B cell (primary cell): ENCODE data around the gene USH2A. TPM values are rescaled to one million over a fixed set of nuclear protein-coding genes. Genes with fewer than 3 reads are reported as not detected.

Experiments
- ATAC-seq: fragments of 200-7000 bp; cut with Tn5 transposase; one replicate; pipeline ENCODE4 v1.10.0; 2021; ENCODE audit warnings: low read depth, mild to moderate bottlenecking, moderate number of reproducible peaks, moderate library complexity
- CTCF ChIA-PET: fragments of 350-600 bp; sonication (Branson Sonifier 250); formaldehyde crosslinking; loops from one replicate; lab custom pipeline; 2021; ENCODE audit warnings: antibody characterized with exemption, inconsistent platforms; lab: Charles Lee
- POLR2A ChIA-PET: fragments of 350-600 bp; sonication (Branson Sonifier 250); formaldehyde crosslinking; loops from one replicate; lab custom pipeline; 2021; ENCODE audit warnings: antibody characterized with exemption; lab: Charles Lee
- DNase-seq: peaks from one replicate; pipeline ENCODE4 v3.0.0; 2013
- H2AFZ ChIP-seq: 2 replicates; pipeline ENCODE4 v1.6.1; 2012; ENCODE audit warnings: mild to moderate bottlenecking, low read depth, low read length; ENCODE audit not compliant: insufficient read depth, poor library complexity, severe bottlenecking
- H3K27ac ChIP-seq, 2 donors: 1 replicate in 1 of 2; 2 replicates in 1 of 2; pipeline ENCODE4 v1.5.1; 2012 to 2013; ENCODE audit warnings: low read length in 2 of 2, mild to moderate bottlenecking in 2 of 2, moderate library complexity in 1 of 2
- H3K27me3 ChIP-seq, 4 experiments: fragments of 200-600 bp in 1 of 4; sonication (generic) in 1 of 4; replicated peaks in 1 of 4; 1 replicate in 2 of 4; 2 replicates in 2 of 4; pipeline versions ENCODE4 v1.6.1 to v1.7.0; 2013 to 2016; ENCODE audit warnings: low read length in 3 of 4, mild to moderate bottlenecking in 2 of 4, mixed read lengths in 1 of 4, moderate library complexity in 1 of 4; ENCODE audit not compliant: insufficient read depth in 4 of 4, control insufficient read depth in 3 of 4; ENCODE audit errors: control extremely low read depth in 1 of 4
- H3K36me3 ChIP-seq, 2 experiments: replicated peaks in 1 of 2; 1 replicate in 1 of 2; 2 replicates in 1 of 2; pipeline versions ENCODE4 v1.6.1 to v1.7.1; 2013; ENCODE audit warnings: low read length in 1 of 2; ENCODE audit not compliant: insufficient read depth in 2 of 2, control insufficient read depth in 1 of 2; ENCODE audit errors: control extremely low read depth in 1 of 2, extremely low read depth in 1 of 2
- H3K4me1 ChIP-seq, 2 donors: fragments of 200-600 bp in 1 of 2; sonication (generic) in 1 of 2; 1 replicate in 1 of 2; 2 replicates in 1 of 2; pipeline versions ENCODE4 v1.5.1 to v1.6.1; 2013 to 2017; ENCODE audit warnings: low read length in 2 of 2; ENCODE audit not compliant: control insufficient read depth in 2 of 2, insufficient read depth in 2 of 2
- H3K4me2 ChIP-seq: replicated peaks from 2 replicates; pipeline ENCODE3; 2012; ENCODE audit warnings: mild to moderate bottlenecking, low read depth, low read length; ENCODE audit not compliant: poor library complexity, severe bottlenecking
- H3K4me3 ChIP-seq, 5 experiments: fragments of 200-600 bp in 1 of 5; sonication (generic) in 1 of 5; 1 replicate in 3 of 5; 2 replicates in 2 of 5; pipeline versions ENCODE4 v1.5.1 to v1.7.0; 2011 to 2016; ENCODE audit warnings: low read length in 4 of 5, mild to moderate bottlenecking in 4 of 5, low read depth in 2 of 5, control low read depth in 1 of 5, moderate library complexity in 1 of 5; ENCODE audit not compliant: insufficient read depth in 1 of 5; ENCODE audit errors: control extremely low read depth in 1 of 5, extremely low read depth in 1 of 5
- H3K79me2 ChIP-seq: fragments of 200-600 bp; sonication (generic); one replicate; pipeline ENCODE4 v1.6.0; 2016; ENCODE audit warnings: low read length; ENCODE audit not compliant: control insufficient read depth, insufficient read depth
- H3K9ac ChIP-seq: fragments of 200-600 bp; sonication (generic); 2 replicates; pipeline ENCODE4 v1.6.1; 2017; ENCODE audit warnings: mild to moderate bottlenecking, low read length, moderate library complexity
- H3K9me3 ChIP-seq, 3 donors: one replicate each; pipeline versions ENCODE4 v1.6.1 to v1.7.1; 2013; ENCODE audit warnings: low read length in 2 of 3; ENCODE audit not compliant: control insufficient read depth in 2 of 3, insufficient read depth in 1 of 3; ENCODE audit errors: control extremely low read depth in 1 of 3
- H4K20me1 ChIP-seq: 2 replicates; pipeline ENCODE4 v1.6.0; 2012; ENCODE audit warnings: mild to moderate bottlenecking, low read length; ENCODE audit not compliant: insufficient read depth, control insufficient read depth, poor library complexity, severe bottlenecking
- H3K27ac Mint-ChIP-seq: one replicate; pipeline ENCODE4 v1.8.0; 2021; ENCODE audit warnings: mixed read lengths
- H3K27me3 Mint-ChIP-seq: one replicate; pipeline ENCODE4 v1.8.0; 2021; ENCODE audit warnings: mixed read lengths
- H3K4me1 Mint-ChIP-seq: one replicate; pipeline ENCODE4 v1.8.0; 2021; ENCODE audit warnings: mixed read lengths
- H3K4me3 Mint-ChIP-seq: one replicate; pipeline ENCODE4 v1.8.0; 2021; ENCODE audit warnings: mixed read lengths
- H3K9me3 Mint-ChIP-seq: one replicate; pipeline ENCODE4 v1.8.0; 2022; ENCODE audit warnings: mixed read lengths; ENCODE audit not compliant: insufficient read depth
- CTCF ChIP-seq: fragments of 200-600 bp; IDR thresholded peaks from one replicate; pipeline ENCODE4 v1.8.0; 2022; ENCODE audit warnings: antibody characterized with exemption, mild to moderate bottlenecking
- EZH2 ChIP-seq: IDR thresholded peaks from 2 replicates; pipeline ENCODE4 v1.6.1; 2012; ENCODE audit warnings: borderline replicate concordance, low read depth, mild to moderate bottlenecking, moderate library complexity, low read length; ENCODE audit not compliant: insufficient read depth, poor library complexity, severe bottlenecking
- WGBS: methylation state at CpG from one replicate; pipeline ENCODE4 v1.1.5; 2013; ENCODE audit warnings: missing lambda C conversion rate; ENCODE audit not compliant: insufficient coverage; 5-methylcytosine and 5-hydroxymethylcytosine counted together
- intact Hi-C: fragments of 100-400 bp; cut with micrococcal nuclease; formaldehyde crosslinking; loops from one replicate; pipeline ENCODE4 v1.10.0; 2022
- polyA plus RNA-seq: library from polyadenylated mRNA; depleted of rRNA; stranded (reverse); fragments of >200 nt; gene quantifications from 2 replicates; pipeline ENCODE4 v1.2.3, GENCODE V29; 2012
- total RNA-seq, 2 donors: library from RNA; stranded (reverse); fragments of 120-200 nt in 1 of 2; gene quantifications; 1 replicate in 1 of 2; 2 replicates in 1 of 2; pipeline versions ENCODE4 v1.2.3 to v1.2.4, GENCODE V29; 2013 to 2022

Gene USH2A
- total and polyA plus RNA-seq, 2 donors (not counting 1 experiment from before 2014, with no cell fraction given) = 0.01 TPM; not detected in 1

GRCh38 chr1:215875236-215875635, 548.0 kb downstream of the USH2A start:
- H3K79me2 ChIP-seq = no peaks in the 10 kb centered on the region
- Mint-ChIP-seq H3K4me1 (no peaks in the 10 kb centered on the region), H3K9me3 (no peaks in the 10 kb centered on the region), H3K27ac (no peak overlapping the region), H3K27me3 (no peaks in the 10 kb centered on the region), H3K4me3 (no peak overlapping the region)
- POLR2A ChIA-PET = no interaction called here
- H3K9ac ChIP-seq = no peak overlapping the region
- no peak overlapping the region for H3K27ac ChIP-seq
- H3K4me1 ChIP-seq = no peaks in the 10 kb centered on the region
- no peak overlapping the region for H3K4me2 ChIP-seq
- no peaks in the 10 kb centered on the region for H3K27me3 ChIP-seq
- H4K20me1 ChIP-seq = no peaks in the 10 kb centered on the region
- no peak overlapping the region for H2AFZ ChIP-seq
- H3K36me3 ChIP-seq = no peaks in the 10 kb centered on the region
- DNase-seq = no peak
- no peak for TF ChIP-seq CTCF
- TF ChIP-seq EZH2 = no peak
- intact Hi-C loops = no loop called here
- WGBS = no CpG with 5 or more reads among the region's 3 CpGs
- no peak for ATAC-seq
- CTCF ChIA-PET = no interaction called here
- H3K9me3 ChIP-seq = no peaks in the 10 kb centered on the region
- no peak overlapping the region for H3K4me3 ChIP-seq

GRCh38 chr1:215872658-215873057, 550.6 kb downstream of the USH2A start:
- no peaks in the 10 kb centered on the region for H3K27me3 Mint-ChIP-seq
- no peak overlapping the region for H3K4me3 ChIP-seq
- H3K4me1 ChIP-seq = no peaks in the 10 kb centered on the region
- no peak overlapping the region for H3K27ac Mint-ChIP-seq
- H3K4me2 ChIP-seq = no peak overlapping the region
- 56% methylated on average over 2 of the region's 3 CpGs for WGBS
- no peaks in the 10 kb centered on the region for H3K36me3 ChIP-seq
- no peaks in the 10 kb centered on the region for H3K9me3 Mint-ChIP-seq
- no peak overlapping the region for H2AFZ ChIP-seq
- no peaks in the 10 kb centered on the region for H4K20me1 ChIP-seq
- no peaks in the 10 kb centered on the region for H3K4me1 Mint-ChIP-seq
- ChIA-PET POLR2A (no interaction called here), CTCF (no interaction called here)
- no peaks in the 10 kb centered on the region for H3K9me3 ChIP-seq
- no peak overlapping the region for H3K27ac ChIP-seq
- TF ChIP-seq EZH2 (no peak), CTCF (no peak)
- ATAC-seq (no peak), DNase-seq (no peak)
- H3K9ac ChIP-seq = no peak overlapping the region
- intact Hi-C loops = no loop called here
- no peak overlapping the region for H3K4me3 Mint-ChIP-seq
- no peaks in the 10 kb centered on the region for H3K79me2 ChIP-seq
- no peaks in the 10 kb centered on the region for H3K27me3 ChIP-seq
